ENCODE results near the gene SMIM35.

DNA sequence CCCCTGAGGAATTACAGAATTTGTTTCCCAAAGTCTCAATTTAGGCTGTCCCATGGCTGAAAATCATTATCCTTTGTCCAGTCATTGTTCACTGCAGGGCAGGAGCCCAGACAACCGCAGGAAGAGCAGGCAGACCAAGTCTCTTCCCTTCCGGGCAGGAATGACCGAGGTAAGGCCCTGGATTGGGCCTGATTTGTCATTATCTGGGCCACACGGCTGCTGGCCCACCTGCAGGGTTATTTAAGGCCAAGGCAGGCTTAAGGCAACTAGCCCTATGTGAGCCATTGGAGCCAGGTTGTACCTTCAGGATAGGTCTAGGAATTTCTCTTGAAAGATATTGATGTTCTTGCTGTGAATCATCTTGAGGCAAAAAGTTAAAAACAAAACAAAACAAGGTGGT lies 110.3 kb downstream of the SMIM35 start:
- no peak for TF ChIP-seq POLR2AphosphoS5 (IDR thresholded peaks at IDR 0.05; ENCODE audit: borderline replicate concordance, low read depth, low read length)
- TF ChIP-seq EZH2 (IDR thresholded peaks at IDR 0.05): no peak
